ENCODE measurements around the gene CTLA4.

The CTLA4 gene

GRCh38 chr2:203890733-203891132 is 23.2 kb downstream of the CTLA4 start:
- DNase-seq (ENCODE audit: low read depth in 2 of 2, low spot score in 1 of 2): no peak

- no peak for DNase-seq (ENCODE audit: low read depth in 2 of 2, low spot score in 1 of 2)
Observed at GRCh38 chr2:203891474-203891873, 23.9 kb downstream of the CTLA4 start.

- no peak for DNase-seq (ENCODE audit: low read depth in 2 of 2, low spot score in 1 of 2)
Observed at GRCh38 chr2:203892207-203892606, 24.6 kb downstream of the CTLA4 start.

- DNase-seq (ENCODE audit: low read depth in 2 of 2, low spot score in 1 of 2): no peak
Observed at GRCh38 chr2:203893401-203893800, 25.8 kb downstream of the CTLA4 start.

GRCh38 chr2:203893840-203894239 is 26.3 kb downstream of the CTLA4 start:
- DNase-seq (ENCODE audit: low read depth in 2 of 2, low spot score in 1 of 2): no peak

GRCh38 chr2:203894262-203894661 is 26.7 kb downstream of the CTLA4 start:
- DNase-seq (ENCODE audit: low read depth in 2 of 2, low spot score in 1 of 2): no peak

- DNase-seq (ENCODE audit: low read depth in 2 of 2, low spot score in 1 of 2): no peak
Observed at GRCh38 chr2:203897544-203897943, 30.0 kb downstream of the CTLA4 start.

GRCh38 chr2:203898657-203899056 is 31.1 kb downstream of the CTLA4 start:
- DNase-seq (ENCODE audit: low read depth in 2 of 2, low spot score in 1 of 2): no peak

GRCh38 chr2:203900253-203900652 is 32.7 kb downstream of the CTLA4 start:
- DNase-seq (ENCODE audit: low read depth in 2 of 2, low spot score in 1 of 2): no peak

GRCh38 chr2:203904022-203904421 is 36.5 kb downstream of the CTLA4 start:
- DNase-seq (ENCODE audit: low read depth in 2 of 2, low spot score in 1 of 2): no peak

GRCh38 chr2:203905656-203906055 is 38.1 kb downstream of the CTLA4 start:
- DNase-seq (ENCODE audit: low read depth in 2 of 2, low spot score in 1 of 2): no peak

- no peak for DNase-seq (ENCODE audit: low read depth in 2 of 2, low spot score in 1 of 2)
Observed at GRCh38 chr2:203908066-203908796, 40.7 kb downstream of the CTLA4 start.

- no peak for DNase-seq (ENCODE audit: low read depth in 2 of 2, low spot score in 1 of 2)
Observed at GRCh38 chr2:203908797-203909185, 41.2 kb downstream of the CTLA4 start.

- DNase-seq (ENCODE audit: low read depth in 2 of 2, low spot score in 1 of 2): no peak
Observed at GRCh38 chr2:203909261-203909967, 41.8 kb downstream of the CTLA4 start.

- DNase-seq (ENCODE audit: low read depth in 2 of 2, low spot score in 1 of 2): no peak
Observed at GRCh38 chr2:203909974-203910373, 42.4 kb downstream of the CTLA4 start.

GRCh38 chr2:203913947-203914346 is 46.4 kb downstream of the CTLA4 start:
- no peak for DNase-seq (ENCODE audit: low read depth in 2 of 2, low spot score in 1 of 2)

GRCh38 chr2:203914546-203915182 is 47.1 kb downstream of the CTLA4 start:
- no peak for DNase-seq (ENCODE audit: low read depth in 2 of 2, low spot score in 1 of 2)

- no peak for DNase-seq (ENCODE audit: low read depth in 2 of 2, low spot score in 1 of 2)
Observed at GRCh38 chr2:203915256-203915655, 47.7 kb downstream of the CTLA4 start.

GRCh38 chr2:203916756-203917155 is 49.2 kb downstream of the CTLA4 start:
- no peak for DNase-seq (ENCODE audit: low read depth in 2 of 2, low spot score in 1 of 2)

GRCh38 chr2:203918264-203918663 is 50.7 kb downstream of the CTLA4 start:
- no peak for DNase-seq (ENCODE audit: low read depth in 2 of 2, low spot score in 1 of 2)

- no peak for DNase-seq (ENCODE audit: low read depth in 2 of 2, low spot score in 1 of 2)
Observed at GRCh38 chr2:203918839-203919238, 51.3 kb downstream of the CTLA4 start.
